WTC11 (cell line): Measurements from ENCODE around the gene TP53BP2.

ENCODE experiments used
- CTCF ChIP-seq: fragments of 200-600 bp; IDR thresholded peaks from 2 replicates; pipeline ENCODE4 v1.8.0; 2022; ENCODE audit warnings: antibody characterized with exemption
- E2F1 ChIP-seq: sonication (generic); formaldehyde crosslinking; IDR thresholded peaks from 2 replicates; pipeline ENCODE4 v1.8.0; 2022; ENCODE audit warnings: mild to moderate bottlenecking, missing genetic modification reagents
- HMGA2 ChIP-seq: fragments of 250-450 bp; sonication (Bioruptor Pico); IDR thresholded peaks from 2 replicates; pipeline ENCODE4 v1.4.0; 2021; ENCODE audit warnings: mild to moderate bottlenecking, moderate library complexity
- JAZF1 ChIP-seq: fragments of 250-450 bp; sonication (Bioruptor Pico); IDR thresholded peaks from 2 replicates; pipeline ENCODE4 v1.9.0; 2021; ENCODE audit warnings: moderate library complexity, mild to moderate bottlenecking, inconsistent platforms
- MAX ChIP-seq: sonication (generic); formaldehyde crosslinking; IDR thresholded peaks from 2 replicates; pipeline ENCODE4 v1.8.0; 2022; ENCODE audit warnings: mild to moderate bottlenecking, missing genetic modification reagents
- TCF7 ChIP-seq: sonication (generic); formaldehyde crosslinking; IDR thresholded peaks from 2 replicates; pipeline ENCODE4 v1.8.0; 2022; ENCODE audit warnings: mild to moderate bottlenecking, low read depth, missing genetic modification reagents, moderate library complexity
- TEAD4 ChIP-seq: sonication (generic); formaldehyde crosslinking; IDR thresholded peaks from 2 replicates; pipeline ENCODE4 v1.8.0; 2022; ENCODE audit warnings: mild to moderate bottlenecking, missing genetic modification reagents
- ZNF232 ChIP-seq: sonication (generic); formaldehyde crosslinking; IDR thresholded peaks from 2 replicates; pipeline ENCODE4 v1.8.0; 2022; ENCODE audit warnings: mild to moderate bottlenecking, missing genetic modification reagents
- TF ChIP-seq, protein P1 (sequence below): sonication (generic); formaldehyde crosslinking; IDR thresholded peaks from 2 replicates; pipeline ENCODE4 v1.8.1; 2023; ENCODE audit warnings: mild to moderate bottlenecking, missing genetic modification reagents, borderline replicate concordance
- TF ChIP-seq, protein P2 (sequence below): sonication (generic); formaldehyde crosslinking; IDR thresholded peaks from 2 replicates; pipeline ENCODE4 v1.8.1; 2023; ENCODE audit warnings: mild to moderate bottlenecking, moderate library complexity, missing genetic modification reagents

DNA sequence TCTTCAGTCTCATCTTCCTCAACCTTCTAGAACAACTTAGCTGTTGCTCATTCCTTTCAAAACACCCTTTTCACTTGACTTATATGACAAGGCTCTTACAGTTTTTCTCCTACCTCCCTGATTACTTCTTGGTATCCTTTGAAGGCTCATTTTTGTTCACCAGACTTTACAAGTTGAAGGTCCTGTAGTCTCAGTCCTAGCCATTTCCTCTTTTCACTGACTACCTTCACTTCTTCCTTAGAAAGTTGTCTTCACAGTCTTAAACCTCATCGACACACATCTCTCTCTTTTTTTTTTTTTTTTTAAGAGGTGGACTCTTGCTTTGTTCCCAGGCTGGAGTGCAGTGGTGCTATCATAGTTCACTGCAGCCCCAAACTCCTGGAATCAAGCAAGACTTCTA lies 6.6 kb upstream of the TP53BP2 start:
- TF ChIP-seq CTCF = no peak
- TF ChIP-seq MAX (CRISPR knock-in tag) = no peak
- TF ChIP-seq TEAD4 (CRISPR knock-in tag) = no peak
- no peak for TF ChIP-seq HMGA2 (CRISPR knock-in tag)
- TF ChIP-seq JAZF1 = no peak
- TF ChIP-seq ZNF232 (CRISPR knock-in tag) = no peak
- TF ChIP-seq, protein P1, sequence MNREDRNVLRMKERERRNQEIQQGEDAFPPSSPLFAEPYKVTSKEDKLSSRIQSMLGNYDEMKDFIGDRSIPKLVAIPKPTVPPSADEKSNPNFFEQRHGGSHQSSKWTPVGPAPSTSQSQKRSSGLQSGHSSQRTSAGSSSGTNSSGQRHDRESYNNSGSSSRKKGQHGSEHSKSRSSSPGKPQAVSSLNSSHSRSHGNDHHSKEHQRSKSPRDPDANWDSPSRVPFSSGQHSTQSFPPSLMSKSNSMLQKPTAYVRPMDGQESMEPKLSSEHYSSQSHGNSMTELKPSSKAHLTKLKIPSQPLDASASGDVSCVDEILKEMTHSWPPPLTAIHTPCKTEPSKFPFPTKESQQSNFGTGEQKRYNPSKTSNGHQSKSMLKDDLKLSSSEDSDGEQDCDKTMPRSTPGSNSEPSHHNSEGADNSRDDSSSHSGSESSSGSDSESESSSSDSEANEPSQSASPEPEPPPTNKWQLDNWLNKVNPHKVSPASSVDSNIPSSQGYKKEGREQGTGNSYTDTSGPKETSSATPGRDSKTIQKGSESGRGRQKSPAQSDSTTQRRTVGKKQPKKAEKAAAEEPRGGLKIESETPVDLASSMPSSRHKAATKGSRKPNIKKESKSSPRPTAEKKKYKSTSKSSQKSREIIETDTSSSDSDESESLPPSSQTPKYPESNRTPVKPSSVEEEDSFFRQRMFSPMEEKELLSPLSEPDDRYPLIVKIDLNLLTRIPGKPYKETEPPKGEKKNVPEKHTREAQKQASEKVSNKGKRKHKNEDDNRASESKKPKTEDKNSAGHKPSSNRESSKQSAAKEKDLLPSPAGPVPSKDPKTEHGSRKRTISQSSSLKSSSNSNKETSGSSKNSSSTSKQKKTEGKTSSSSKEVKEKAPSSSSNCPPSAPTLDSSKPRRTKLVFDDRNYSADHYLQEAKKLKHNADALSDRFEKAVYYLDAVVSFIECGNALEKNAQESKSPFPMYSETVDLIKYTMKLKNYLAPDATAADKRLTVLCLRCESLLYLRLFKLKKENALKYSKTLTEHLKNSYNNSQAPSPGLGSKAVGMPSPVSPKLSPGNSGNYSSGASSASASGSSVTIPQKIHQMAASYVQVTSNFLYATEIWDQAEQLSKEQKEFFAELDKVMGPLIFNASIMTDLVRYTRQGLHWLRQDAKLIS = no peak
- TF ChIP-seq, protein P2, sequence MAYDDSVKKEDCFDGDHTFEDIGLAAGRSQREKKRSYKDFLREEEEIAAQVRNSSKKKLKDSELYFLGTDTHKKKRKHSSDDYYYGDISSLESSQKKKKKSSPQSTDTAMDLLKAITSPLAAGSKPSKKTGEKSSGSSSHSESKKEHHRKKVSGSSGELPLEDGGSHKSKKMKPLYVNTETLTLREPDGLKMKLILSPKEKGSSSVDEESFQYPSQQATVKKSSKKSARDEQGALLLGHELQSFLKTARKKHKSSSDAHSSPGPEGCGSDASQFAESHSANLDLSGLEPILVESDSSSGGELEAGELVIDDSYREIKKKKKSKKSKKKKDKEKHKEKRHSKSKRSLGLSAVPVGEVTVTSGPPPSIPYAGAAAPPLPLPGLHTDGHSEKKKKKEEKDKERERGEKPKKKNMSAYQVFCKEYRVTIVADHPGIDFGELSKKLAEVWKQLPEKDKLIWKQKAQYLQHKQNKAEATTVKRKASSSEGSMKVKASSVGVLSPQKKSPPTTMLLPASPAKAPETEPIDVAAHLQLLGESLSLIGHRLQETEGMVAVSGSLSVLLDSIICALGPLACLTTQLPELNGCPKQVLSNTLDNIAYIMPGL (CRISPR knock-in tag) = no peak
- TF ChIP-seq TCF7 = no peak
- no peak for TF ChIP-seq E2F1 (CRISPR knock-in tag)
